ENCODE results near the gene SLC1A1.

The SLC1A1 gene

DNA sequence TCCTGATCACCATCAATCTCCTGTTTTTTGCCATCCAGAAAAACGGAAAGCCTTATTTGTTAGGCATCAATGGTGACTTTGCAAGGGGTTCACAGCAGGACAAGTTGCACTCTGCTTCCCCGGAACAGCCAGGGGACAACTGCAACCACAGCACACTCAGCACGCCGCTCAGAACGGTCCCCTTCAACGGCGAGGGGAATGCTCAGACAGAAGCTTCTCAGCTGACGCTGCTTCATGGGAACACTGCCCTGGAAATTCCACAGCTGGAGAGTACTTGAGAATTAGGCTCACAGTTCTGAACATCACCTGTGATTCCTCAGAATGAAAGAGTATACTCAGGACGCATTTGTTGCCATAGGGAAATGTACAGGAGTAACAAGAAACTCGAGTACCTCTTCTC, 131.7 kb downstream of the SLC1A1 start:
- no peak for DNase-seq

DNA sequence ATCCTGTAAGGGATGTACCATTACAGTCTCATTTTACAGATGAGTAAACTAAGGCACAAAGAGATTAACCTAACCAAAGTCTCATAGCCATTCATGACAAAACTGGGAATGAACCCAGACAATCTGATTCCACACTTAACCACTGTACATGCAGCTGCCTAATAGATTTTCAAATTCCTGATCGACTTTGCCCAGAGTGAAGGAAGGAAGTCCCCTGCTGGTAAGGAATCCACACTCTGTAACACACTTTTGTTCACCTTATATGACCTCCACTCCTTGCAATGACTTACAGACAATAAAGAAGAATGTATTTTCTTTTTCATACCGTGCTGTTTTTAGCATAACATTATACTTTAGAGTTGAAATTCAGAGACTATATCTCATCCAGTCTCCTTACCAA, 140.6 kb downstream of the SLC1A1 start:
- DNase-seq, result no peak

Data from stimulated activated CD4-positive, alpha-beta T cell treated with anti-CD3 and anti-CD28 coated beads, Interleukin-15, amount 100 ng/mL, for 24 hours (primary cell).